HG02943 (cell line): ENCODE results near the gene ABRACL.
"Not testable (repeated sequence)": the region's sequence is repeated elsewhere in the genome, so short reads cannot be mapped to it uniquely, and the experiment has no call there.

Source experiments
- ATAC-seq: cut with Tn5 transposase; IDR thresholded peaks from one replicate; pipeline ENCODE4 v1.9.1; 2021; ENCODE audit warnings: mild to moderate bottlenecking, low read depth, moderate library complexity; ENCODE audit not compliant: unreplicated experiment

ABRACL gene

GRCh38 chr6:139008117-139008516 is 20.4 kb upstream of the ABRACL start:
- ATAC-seq = no peak

DNA sequence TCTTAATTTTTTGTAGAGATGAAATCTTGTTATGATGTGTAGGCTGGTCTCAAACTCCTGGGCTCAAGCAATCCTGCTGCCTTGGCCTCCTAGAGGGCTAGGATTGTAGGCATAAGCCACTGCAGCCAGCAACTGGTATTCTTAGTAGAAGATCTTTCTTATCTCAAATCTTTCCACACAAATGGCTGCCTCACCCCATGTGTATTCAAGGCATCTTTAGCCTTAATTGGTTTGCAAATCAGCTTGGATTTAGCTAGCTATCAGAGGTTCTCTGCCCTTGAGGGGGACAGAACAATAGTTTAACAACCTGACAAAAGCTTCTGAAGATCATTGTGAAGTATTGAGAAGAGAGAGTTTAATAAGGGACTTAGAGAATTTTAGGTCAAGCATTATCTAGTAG is 17.9 kb upstream of the ABRACL start:
- no peak for ATAC-seq

DNA sequence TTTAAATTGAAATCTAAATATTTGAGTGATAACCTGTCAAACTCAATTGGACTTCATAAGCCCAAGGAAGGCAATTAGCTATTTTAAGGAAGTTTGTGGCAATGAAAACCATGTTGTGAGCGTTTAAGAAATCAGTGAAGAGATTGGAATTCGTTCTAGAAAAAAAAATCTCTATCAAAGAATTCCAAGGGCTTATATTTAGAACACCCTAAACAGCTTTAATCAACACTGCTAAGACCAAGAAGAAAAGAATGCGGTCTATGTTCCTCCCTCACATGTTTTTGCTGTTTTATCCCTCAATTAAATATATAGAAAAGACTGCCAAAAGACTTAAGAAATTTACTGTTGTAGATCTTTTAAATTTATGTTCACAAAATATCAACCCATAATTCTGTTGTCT is 16.6 kb upstream of the ABRACL start:
- ATAC-seq = no peak

GRCh38 chr6:139013185-139013800 is 15.3 kb upstream of the ABRACL start:
- no peak for ATAC-seq

- no peak for ATAC-seq
Observed at GRCh38 chr6:139014945-139015344, 13.6 kb upstream of the ABRACL start.

DNA sequence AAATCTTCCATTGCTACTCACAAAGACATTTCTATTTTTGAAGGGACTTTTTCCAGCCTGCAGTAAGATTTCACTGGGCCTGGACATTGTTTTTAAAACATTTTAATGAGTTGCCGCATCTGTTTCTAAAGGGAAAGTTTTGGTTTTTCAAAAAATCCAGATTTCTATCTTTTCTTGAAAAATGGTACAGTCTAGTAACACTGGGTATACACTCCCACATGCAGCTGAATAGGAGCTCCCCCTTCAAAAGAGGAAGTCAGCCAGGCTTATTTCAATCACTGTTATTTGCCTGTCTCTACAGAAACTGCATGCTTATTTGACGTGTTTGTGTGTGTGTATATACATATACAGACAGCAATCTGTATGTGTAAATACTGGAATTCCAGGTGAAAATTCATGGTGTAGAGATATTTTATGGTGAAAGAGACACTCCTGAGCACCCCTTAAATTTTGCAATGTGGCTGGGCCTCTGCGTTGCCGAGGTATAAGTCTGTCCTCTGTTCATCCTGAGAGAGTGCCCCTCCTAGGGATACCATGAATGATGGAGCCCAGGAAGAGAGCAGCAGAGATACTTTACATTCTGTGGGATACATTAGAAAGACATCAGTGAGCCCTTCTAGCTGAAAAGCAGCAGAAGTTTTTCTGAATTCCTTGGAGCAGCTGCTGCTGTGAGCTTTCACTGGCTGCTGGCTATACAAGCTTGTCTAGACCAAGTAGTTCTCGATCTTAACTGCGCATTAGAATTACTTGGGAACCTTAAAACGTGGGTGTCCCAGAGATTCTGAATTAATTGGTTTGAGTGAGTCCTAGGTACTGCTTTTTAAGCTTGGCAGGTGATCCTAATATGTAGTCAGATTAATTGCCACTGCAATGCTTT is 12.0 kb upstream of the ABRACL start:
- peak; percentile 59 for ATAC-seq

GRCh38 chr6:139017227-139017626 is 11.3 kb upstream of the ABRACL start:
- no peak for ATAC-seq

- ATAC-seq = no peak
Observed at GRCh38 chr6:139019722-139020121, 8.8 kb upstream of the ABRACL start.

- ATAC-seq = no peak
Observed at GRCh38 chr6:139020689-139021088, 7.9 kb upstream of the ABRACL start.

DNA sequence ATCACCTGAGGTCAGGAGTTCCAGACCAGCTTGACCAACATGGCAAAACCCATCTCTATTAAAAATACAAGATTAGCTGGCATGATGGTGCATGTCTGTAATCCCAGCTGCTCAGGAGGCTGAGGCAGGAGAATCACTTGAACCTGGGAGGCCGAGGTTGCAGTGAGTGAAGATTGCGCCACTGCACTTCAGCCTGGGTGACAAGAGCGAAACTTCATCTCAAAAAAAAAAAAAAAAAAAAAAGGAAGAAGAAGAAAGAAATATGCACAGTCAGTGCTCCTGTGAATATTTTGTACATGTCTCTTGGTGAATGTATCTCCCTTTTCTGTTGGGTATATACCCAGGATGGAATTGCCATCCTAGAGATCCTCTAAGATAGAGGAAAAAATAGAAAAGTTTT is 3.1 kb upstream of the ABRACL start:
- not testable (repeated sequence) for ATAC-seq

GRCh38 chr6:139027620-139028182 is 844 bp upstream of the ABRACL start:
- ATAC-seq = no peak

DNA sequence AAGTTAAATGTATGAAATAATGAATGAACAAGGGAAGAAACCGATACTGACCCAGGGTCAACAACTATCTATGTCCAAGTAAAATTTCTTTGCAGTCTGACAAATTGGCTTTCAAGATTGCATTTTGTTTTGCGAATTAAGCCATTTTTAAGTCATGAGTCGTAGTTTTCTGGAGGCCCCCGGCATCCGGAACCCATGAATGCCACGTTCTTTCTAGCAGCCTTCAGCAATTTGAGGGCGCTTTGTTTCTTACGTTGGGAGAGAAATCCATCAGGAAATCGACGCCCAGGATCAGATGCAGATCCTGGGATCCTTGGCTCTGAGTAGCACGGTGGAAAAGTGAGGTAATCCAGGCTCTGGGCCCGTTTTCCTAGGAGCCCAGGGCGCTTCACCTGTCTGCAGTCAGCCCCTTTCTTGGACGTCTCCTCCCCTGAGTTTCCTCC is 309 bp upstream of the ABRACL start:
- no peak for ATAC-seq

GRCh38 chr6:139029470-139030227 is 1.1 kb downstream of the ABRACL start:
- ATAC-seq = peak; percentile 30

DNA sequence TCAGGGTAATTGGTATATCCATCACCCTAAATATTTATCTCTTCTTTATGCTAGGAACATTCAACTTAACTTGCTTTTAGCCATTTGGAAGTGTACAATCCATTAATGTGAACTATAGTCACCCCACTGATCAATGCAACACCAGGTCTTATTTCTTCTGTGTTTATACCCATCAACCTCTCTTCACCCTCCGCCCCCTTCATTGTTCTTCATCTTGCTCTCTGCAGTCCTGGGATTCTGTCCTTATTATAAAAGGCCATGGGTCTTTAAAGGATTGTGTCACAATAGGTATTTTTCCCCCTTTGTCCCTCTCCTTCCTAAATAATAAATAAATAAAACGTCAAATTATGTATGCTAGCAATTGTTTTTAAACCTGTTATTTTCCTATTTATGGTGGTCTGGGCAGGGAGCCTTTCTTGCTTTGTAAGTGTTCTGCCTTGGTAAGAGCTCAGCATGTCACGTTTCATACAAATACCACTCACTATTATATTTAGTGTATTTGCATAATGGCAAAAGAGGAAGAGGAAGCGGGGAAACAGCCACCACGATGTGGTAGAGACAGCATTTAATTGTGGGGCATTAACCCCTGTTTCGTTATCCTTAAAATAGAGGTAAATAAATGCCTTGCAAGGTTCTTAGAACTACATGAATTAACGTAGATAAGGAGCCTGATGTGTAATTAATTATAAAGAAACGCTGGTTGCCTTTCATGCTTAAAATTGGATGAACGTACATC is 1.9 kb downstream of the ABRACL start:
- peak; percentile 61 for ATAC-seq

DNA sequence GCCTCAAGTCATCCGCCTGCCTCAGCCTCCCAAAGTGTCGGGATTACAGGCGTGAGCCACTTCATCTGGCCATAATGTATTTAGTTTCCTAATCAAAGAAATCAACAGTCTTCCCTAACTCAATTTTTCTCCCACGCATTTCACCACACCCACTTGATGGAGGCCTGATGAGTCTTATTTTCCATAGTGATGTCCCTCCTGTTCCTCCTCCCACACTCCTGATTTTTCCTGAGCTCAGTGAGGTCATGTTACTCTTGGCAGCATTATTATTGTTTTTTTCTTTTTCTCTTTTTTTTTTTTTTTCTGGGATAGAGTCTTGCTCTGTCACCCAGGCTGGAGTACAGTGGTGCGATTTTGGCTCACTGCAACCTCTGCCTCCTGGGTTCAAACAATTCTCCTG is 8.9 kb downstream of the ABRACL start:
- ATAC-seq = no peak

- ATAC-seq = no peak
Observed at GRCh38 chr6:139044250-139044649, 15.7 kb downstream of the ABRACL start.

DNA sequence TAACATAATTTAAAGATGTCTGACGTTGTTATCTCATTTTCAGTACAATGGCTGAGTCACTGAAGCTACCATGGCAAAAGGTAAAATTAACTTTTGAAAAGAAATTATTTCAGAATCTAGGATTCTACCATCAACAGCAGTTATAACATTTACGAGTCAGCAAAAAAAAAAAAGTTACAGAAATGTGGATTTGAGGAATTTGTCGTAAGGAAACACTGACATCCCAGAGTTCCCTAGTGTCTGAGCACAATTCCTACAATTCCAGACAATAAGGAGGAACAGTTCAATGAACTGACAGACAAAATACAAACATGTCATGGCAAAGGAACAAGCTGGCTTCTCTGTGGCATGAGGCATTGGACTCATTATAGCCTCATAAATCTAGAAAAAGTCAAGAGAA is 19.1 kb downstream of the ABRACL start:
- no peak for ATAC-seq

DNA sequence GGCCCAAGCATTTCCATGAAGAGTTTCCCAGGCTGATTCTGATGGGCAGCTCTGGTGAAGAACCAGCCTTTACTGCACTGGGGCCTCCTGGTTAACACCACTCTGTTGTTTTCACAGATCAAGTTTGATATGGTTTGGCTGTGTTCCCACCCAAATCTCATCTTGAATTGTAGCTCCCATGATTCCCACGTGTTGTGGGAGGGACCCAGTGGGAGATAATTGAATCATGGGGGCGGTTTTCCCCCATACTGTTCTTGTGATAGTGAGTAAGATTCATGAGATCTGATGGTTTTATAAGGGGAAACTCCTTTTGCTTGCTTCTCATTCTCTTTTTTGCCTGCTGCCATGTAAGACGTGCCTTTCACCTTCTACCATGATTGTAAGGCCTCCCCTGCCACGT is 20.4 kb downstream of the ABRACL start:
- ATAC-seq = not testable (repeated sequence)

GRCh38 chr6:139050131-139050769 is 21.7 kb downstream of the ABRACL start:
- not testable (repeated sequence) for ATAC-seq
